ENCODE measurements around the gene MRRF.

MRRF gene

DNA sequence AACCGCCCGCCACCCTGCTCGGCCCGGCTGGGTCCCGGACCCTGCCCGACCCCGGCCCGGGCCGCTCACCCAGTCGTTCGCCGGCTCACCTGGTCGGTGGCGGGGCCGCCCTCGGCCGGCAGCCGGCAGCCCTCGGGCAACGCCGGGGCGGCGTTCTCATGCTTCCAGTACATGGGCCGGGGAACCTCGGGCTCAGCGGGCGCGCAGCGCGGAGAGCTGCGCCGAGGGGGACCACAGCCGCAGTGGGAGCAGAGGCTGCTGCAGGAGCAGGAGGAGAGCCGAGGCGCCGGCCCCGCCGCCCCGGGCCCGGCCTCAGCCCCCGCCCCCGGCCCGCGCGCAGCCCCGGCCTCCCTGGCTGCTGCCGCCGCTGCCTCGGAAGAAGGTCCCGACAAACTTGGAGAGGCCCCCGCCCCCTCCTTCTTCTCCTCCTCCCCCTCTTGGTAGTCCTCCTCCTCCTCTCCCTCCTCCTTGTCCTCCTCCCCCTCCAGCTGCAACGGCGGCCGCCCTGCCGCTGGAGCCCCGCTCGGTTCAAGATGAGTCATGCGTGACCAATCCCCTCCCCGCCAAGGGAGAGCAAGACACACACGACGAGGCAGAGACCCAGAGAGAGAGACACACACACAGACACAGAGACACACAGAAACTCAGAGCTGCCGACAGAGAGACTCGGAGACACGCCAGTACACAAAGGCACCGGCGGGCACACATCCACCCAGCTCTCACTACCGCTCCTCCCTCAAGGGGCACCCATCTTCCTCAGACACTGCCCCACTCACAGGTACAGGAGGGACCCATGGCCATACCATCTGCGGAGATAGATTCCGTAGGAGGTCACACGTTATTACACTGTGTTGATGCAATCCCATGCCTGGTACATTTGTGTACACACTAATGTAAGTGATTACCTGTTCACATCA lies 35.9 kb upstream of the MRRF start, which contains the start of gene LHX6:
Gene LHX6 (minus strand): TSS at position 390 of the 917 bp plus-strand sequence. CDS start 217 bp downstream, at position 173.
- DNase-seq = no peak

DNA sequence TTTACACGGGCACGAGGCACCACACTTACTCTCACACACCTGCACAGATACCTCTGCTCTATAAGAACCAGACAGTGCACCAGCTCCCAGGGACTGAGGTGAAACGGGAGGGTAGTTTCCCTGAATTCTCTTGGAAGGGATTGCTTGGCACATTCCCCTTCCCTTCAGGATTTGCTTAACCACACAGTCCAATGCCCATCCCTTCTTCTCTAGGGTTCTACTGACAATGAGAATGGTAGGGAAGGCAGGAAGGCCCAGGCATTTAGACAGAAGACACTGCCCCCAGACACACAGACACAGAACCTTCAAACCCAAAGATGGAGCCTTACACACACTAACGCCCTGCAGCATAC lies 35.2 kb upstream of the MRRF start:
- no peak for DNase-seq

DNA sequence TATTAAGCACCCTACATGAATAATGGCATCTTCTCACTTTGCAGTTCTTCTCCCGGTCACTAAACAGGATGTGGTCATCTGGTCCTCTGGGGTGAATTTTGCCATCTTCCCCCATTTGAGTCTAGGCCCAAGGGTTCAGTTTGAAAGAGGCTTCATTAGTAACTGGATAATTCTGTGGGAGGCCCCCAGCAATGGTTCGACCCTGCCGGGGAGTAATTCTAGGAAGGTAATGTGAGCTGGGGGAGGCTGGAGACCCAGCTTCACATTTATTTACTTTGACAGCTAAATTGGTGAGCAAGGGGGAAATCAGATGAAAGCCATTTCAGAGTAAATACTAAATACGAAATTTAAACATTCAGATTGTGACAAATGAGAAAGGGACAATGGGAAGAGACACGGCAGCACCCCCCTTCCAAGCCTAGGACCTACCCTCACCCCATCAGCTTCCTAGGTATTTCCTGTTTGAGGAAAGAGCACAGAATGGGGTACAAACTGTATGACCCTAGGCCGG lies 31.8 kb upstream of the MRRF start:
- DNase-seq = no peak

DNA sequence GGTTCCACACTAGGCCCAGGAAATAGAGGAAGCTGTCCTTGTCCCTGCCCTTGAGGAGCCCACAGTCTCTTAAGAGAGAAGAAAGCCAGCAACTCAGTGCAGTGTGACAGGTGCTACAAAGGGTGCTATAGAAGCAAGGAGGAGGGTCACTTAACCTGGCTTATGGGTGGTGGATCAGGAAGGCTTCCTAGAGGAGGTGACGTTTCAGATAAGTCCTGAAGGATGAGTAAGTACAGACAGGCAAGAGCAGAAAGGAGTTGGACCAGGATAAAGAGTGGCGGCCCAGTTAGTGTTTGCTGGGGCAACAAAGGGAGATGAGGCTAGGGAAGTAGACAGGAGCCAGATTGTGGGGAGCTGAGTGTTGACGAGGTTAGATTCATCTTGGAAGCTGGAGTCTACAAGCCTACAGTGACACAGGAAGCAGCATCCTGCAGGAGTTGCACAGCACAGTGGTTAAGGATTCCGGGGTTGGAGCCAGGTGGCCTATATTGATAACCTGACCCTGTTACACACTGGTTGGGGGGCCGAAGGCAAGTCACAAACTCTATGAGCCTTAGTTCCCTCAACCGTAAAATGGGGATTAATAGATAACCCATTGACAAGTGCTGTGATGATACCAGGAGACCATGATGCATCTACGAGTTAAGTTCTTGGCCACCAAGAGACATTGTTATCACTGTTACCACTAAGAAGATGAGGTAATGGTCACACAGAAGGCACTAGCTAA lies 30.5 kb upstream of the MRRF start:
- no peak for DNase-seq

DNA sequence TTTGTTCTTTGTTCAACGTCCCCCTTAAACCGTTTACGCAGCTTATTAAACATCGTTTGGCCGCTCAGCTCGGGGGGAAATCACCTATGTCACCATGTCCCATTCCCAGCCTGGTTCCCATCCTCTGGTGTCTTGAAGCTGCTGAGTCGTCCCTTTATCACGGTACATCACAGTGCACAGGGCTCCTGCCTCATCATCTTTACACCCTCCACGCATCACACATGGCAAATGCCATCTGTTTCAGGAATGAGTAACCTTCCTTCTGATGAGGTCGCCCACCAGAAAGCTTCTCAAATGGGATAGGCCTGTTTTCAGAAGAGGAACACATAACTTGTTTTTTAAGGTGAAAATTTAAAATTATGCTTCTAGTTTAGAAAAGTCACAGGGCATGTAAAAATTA lies 28.0 kb upstream of the MRRF start:
- no peak for DNase-seq

DNA sequence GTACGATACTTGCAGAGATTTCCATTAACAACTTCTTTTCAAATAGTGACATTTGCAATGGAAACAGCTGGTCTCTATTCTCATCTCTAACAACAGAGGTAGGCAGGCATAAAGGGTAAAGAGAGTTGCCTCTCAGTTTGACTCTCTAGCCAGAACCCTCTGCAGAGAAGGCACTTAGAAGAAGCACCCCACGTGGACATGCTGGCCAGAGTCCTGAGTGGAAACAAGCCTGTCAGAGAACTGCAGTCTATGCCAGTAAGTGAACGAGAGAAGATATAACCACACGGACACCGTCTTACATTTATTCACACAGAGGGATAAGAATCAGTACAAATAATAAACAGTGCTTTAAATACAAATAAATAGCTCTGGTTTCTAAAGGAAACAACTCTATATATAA lies 25.0 kb upstream of the MRRF start:
- DNase-seq = no peak

DNA sequence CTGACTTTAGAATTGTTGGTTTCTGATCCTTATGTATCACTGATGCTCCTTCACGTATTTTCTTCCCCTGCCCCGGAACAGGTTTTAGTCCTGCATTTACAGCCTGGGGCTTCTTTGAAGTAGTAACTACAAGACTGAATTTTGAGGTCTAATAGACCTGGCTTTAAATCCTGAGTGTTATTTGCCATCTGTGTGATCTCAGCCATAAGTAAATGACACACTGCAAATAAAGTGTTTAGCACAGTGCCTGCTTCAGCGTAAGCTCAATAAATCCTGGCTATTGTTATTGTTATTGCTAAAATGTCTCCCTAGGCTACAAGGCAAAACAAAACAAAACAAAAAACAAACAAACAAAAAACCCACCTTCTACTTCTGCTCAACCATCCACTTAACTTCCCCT lies 20.3 kb upstream of the MRRF start:
- no peak for DNase-seq

DNA sequence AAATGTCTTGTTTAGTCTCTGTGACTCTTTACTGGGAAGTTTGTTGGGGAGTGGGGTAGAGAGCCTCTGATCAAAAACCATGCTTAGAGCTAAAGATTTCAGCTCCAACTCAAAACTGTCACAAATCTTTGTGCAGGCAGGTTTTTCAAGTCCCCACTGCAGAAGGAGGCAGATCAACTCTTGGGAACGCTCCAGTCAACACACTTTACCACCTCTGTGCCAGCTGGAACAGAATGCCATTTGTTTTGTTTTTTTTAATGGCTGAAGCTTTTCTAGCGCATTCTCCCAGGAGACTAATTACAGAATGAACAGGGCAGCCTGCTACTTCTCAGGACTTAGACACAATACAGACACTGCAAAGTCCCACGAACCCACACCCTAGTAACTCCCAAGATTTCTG lies 18.0 kb upstream of the MRRF start:
- DNase-seq = no peak

DNA sequence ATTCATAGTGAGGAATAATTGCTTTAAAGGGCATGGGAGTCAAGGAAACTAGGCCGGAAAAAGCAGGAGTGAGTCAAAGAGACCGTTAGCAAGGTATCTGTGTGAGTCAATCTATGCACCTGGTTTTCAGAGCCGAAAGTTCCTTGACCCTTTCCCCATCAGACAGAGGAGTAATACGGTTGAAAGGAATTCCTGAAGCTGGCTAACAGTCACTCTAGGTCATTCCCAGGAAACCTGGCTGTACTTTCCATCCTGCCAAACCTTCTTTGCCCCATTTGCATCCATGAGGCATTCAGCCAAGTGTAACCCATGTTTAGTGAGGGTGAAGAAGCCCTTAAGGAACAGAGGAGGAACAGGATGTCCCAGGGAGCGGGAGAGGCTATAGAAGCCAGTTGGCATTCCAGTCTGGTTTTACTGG lies 16.2 kb upstream of the MRRF start:
- DNase-seq = no peak

DNA sequence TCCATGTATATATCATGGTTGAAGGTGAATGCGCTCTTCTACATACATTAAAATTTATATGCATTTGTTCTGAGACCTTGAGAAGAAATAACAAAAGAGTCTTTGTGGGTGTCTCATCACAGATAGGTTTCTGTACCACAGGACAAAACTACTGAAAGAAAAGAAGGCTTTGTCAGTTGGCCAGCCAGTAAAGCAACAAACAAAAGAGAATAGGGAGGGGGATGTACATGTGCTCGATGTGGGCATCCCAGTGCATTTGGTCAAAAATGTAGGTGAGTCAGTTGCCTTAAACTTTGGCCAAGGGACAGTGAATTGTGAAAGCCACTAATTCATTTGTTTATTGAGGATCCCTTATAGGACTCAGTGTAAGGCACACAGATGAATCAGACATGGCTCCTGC lies 13.3 kb upstream of the MRRF start:
- DNase-seq = no peak

DNA sequence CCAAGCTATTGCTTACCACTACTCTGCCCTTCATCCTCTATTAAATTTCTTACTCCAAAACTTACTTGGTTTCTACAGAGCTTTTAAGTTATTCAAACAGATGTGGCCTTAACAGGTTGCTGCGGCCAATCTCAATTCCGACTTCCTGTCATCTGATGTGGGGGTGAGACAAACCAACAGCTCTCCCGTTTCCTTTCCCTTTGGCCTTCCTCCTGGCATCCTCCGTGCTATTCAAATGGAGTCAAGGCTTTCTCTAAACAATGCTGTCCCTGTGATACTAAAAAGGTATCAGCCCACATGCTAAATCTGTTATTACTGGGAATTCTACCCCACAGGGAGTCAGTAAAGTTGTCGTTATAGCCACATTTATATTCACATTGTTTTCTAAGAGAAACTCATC lies 11.9 kb upstream of the MRRF start:
- DNase-seq = no peak

DNA sequence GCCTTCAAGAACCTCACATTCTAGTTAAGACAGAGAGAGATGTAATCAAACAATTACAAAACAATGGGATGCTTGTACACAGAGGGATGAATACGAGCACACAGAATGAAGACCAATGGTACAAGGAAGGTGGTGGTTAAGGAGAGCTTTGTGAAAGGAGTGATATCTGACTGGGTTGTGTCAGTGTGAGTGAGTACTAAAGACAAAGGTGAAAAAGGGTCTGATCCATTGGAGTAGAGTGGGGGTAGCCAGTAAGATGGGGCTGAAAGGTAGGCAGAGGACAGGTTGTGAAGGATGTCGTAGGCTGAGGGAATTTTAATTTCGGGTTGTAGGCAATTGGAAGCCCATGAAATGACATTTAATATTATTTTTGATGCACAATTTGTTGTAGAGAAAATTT lies 9.9 kb upstream of the MRRF start:
- DNase-seq = no peak

DNA sequence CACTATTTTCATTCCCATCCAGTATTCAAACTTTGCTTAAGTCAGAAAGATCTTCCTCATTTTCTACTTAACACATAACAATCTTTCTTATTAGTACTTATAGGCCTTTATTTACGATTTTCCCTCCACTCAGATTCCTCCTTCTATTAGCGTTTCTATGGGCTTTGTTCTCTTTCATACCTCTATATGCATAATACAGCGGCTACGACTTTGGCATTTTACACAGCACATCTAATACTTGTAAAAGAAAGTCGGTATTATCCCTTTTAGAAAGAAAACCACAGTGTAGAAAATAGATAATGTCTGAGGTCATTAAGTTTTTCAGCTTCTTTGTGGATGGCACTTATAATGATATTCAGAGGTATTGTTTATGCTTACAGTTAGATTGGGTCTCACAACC lies 8.5 kb upstream of the MRRF start:
- DNase-seq = no peak

DNA sequence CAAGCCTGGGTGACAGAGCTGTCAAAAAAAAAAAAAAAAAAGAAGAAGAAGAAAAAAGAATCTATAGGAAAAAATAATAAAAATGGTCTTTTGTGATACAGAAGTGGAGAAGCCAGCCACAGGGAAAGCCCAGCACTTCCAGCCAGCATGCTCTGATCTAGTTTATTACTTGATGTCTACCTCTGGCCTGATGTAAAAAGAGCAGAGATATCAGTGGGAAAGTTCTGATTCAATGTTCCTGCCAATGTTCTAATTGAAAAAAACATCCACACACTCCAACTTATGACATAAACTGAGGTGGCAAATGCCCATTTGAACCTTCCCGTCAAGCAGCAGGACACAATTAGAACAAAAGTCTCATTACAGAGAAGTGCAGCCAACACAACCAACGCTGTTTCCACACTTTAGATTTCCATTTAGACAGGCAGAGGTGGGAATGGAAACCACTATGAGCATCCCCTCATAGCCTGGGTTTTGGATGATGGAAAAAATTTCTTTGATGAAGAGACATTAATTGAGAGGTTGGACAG lies 5.7 kb upstream of the MRRF start:
- no peak for DNase-seq

DNA sequence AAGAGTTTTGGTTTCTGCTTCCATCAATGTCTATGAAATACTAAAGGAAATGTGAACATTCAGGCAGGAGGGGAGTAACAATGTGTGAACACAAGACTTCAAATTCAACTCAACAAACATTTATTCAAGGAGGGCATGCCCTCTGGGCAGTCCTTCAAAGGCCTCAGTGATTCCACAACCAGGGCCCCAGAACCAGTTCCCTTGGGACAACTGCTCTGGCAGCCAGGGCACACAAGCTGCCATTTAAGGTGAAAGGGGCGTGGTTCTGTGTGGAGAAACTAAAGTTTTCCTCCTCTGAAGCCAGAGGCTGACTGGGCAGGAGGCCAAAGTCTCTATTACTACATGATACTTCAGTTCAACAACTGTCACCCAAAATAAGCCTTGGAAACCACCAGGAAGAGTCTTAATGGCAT lies 3.2 kb upstream of the MRRF start:
- DNase-seq = no peak

DNA sequence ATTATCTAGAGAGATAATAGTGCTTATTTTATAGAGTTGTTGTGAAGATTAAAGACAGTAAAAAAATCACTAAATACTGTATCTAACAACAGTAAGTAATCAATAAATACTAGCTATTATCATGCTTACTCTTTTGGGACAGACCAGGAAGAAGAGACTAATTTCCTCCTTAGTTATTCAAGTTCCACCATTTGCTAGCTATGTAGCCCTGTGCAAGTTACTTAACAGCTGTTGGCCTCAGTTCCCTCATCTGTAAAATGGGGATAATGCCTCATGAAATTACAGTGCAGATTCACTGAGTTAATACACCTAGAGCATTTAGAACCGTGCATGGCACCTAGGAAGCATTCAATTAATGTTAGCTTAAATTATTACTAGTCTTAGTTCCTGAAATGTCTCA lies 2.6 kb upstream of the MRRF start:
- DNase-seq = no peak

DNA sequence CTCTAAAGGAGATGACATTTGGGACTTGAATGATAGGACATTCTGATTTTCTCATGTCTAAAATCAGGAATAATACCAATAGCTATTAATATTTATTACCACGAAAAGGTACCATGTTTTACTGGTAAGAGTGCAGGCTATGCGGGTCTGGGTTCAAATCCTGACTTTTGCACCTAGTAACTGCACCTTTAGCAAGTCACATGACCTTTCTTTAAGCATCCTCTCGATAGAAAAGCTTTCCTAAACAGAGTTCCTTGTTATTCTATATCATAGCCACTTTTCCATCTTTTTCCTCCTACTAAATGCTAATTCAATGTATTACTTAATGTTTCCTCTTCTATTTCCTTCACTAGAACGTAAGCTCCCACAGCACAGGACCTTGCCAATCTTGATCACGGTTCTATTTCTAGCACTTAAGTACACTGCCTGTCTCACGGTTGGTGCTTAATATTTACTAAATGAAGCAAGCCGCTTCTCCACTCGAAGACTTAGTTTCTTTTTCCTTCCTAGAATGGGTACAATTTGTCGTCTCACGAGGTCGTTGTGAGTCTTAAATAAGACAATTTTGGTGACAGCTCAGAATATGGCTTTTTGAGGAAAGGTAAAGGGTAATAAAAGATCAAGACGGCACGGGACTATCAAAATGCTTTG lies 858 bp upstream of the MRRF start:
- no peak for DNase-seq

DNA sequence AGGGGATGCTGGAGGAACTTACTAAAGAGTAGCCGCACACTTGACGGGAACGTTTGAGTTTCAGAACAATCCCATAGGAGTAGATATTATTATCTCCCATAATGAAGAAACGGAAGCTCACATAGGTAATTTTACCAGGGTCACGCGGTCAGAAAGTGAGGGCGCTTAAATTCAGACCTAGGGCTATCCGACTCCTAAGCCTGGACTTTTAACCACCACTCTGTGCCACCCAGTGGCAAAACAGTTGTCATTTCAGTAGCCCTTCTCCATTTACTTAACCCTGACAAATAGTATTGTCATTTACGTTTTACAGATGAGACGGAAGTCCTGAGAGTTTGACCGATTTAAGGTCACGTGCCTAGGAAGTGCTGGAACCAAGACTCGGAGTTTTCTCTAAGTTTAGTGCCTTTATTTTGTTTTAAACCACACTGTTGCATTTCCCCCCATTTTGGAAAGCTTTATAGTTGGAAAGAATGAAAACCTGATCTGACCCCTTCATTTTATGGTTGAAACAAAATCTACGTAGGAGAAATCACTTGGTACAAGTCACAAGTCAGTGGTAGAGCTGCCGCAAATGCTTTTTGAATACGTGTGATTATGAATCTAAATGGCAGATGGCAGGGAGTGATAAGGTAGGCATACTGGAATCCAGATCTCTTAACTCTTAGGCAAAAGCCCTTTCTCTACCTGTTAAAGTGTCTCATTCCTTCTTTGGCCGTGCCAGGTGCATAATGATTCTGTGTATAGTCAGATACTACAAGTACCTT lies 650 bp downstream of the MRRF start:
- DNase-seq = peak; percentile 14

DNA sequence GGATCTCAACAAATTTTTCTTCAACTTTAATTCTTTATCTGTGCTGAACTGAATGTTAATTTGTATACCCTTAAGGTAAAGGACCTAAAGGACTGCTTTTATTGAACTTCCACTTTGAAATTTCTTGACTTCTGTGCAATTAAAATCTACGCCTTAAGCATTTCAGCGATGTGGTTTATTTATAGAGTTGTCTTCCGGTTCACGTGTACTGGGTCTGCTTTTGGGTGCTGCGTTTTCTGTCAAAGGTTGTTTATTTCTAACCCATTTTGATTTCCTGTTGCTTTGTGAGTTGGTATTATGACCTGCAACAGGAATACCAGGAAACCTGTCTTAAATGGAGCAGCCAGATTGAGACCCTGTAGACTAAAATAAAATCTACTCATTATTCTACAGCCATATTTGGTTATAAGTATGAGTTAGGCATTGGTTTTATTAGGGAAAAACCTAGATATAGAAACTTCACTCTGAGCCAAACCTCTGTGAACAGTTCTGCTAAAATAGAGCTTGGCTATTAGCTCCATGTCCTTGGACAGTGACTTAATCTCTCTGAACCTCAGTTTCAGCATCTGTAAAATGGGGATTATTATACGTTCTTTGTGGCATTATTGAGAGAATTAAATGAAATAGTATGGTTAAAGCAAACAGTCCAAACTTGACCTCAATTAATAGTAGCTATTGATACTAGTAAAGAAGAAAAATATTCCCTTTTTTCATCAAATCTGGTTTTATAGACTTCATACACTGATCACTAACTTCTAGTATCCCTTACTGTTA lies 3.5 kb downstream of the MRRF start:
- no peak for DNase-seq

DNA sequence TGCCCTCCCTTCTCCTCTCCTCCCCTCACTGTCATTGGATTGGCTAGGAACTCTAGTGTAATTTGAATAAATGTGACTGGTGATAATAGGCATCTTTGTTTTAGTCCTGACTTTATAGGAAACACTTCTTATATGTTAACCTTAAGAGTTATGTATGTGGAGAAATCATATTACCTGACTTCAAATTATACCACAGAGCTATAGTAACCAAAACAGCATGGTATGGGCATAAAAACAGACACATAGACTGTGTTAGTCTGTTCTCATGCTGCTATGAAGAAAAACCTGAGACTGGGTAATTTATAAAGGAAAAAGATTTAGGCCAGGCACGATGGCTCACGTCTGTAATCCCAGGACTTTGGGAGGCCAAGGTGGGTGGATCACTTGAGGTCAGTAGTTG lies 9.4 kb downstream of the MRRF start:
- DNase-seq = no peak

DNA sequence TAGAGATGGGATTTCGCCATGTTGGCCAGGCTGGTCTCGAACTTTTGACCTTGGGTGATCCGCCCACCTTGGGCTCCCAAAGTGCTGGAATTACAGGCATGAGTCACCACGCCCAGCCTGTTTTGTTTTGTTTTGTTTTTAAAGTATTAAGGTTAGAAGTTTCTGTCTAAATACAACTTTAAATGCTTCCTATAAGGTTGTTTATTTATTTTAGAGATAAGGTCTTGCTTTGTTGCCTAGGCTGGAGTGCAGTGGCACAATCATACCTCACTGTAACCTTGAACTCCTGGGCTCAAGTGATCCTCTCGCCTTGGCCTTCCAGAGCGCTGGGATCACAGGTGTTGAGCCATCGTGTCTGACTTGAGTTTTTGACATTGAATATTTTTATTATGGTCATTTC lies 11.4 kb downstream of the MRRF start:
- DNase-seq = no peak
